SK-N-MC (cell line): ENCODE results near the gene NOM1.

Experiments
- EZH2 ChIP-seq: fragments of 200-600 bp; sonication (generic); IDR thresholded peaks from one replicate; pipeline ENCODE4 v1.6.1; 2017; ENCODE audit warnings: antibody characterized with exemption
- POLR2AphosphoS5 ChIP-seq: IDR thresholded peaks from 2 replicates; pipeline ENCODE4 v1.6.1; 2012; ENCODE audit warnings: mild to moderate bottlenecking, low read depth, low read length, borderline replicate concordance

- no peak for TF ChIP-seq POLR2AphosphoS5
- TF ChIP-seq EZH2, result no peak
Observed at GRCh38 chr7:156964971-156965370, 15.5 kb downstream of the NOM1 start.
